ENCODE measurements around the gene FEM1C.

DNA sequence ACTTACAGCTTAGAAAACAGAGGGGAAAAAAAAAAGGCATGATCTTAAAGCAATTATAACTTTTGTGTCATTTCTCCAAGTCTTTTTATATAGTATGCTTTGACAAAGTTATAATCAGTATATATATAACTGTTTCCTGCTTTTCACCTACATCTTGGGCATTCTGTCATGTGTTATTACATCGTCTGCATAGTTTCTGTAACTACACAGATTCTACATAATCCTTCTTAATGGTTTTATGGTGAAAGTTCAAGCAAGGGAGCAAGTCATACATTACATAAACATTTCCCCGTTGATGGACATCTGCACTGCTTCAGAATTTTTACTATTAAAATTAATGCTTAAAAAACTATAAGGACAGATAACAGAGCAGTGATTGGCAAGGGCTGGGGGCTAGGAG, 12.1 kb downstream of the FEM1C start:
- TF ChIP-seq, protein P1, sequence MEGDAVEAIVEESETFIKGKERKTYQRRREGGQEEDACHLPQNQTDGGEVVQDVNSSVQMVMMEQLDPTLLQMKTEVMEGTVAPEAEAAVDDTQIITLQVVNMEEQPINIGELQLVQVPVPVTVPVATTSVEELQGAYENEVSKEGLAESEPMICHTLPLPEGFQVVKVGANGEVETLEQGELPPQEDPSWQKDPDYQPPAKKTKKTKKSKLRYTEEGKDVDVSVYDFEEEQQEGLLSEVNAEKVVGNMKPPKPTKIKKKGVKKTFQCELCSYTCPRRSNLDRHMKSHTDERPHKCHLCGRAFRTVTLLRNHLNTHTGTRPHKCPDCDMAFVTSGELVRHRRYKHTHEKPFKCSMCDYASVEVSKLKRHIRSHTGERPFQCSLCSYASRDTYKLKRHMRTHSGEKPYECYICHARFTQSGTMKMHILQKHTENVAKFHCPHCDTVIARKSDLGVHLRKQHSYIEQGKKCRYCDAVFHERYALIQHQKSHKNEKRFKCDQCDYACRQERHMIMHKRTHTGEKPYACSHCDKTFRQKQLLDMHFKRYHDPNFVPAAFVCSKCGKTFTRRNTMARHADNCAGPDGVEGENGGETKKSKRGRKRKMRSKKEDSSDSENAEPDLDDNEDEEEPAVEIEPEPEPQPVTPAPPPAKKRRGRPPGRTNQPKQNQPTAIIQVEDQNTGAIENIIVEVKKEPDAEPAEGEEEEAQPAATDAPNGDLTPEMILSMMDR (IDR thresholded peaks at IDR 0.05 in 2 of 3, conservative IDR thresholded peaks at IDR 0.05 in 1 of 3; ENCODE audit: borderline replicate concordance in 1 of 3, insufficient read depth in 1 of 3, low read depth in 2 of 3, low read length in 2 of 3), result no peak
- TF ChIP-seq ZNF274 (IDR thresholded peaks at IDR 0.05; ENCODE audit: low read depth, low read length) (no peak), SIN3A (IDR thresholded peaks at IDR 0.05; ENCODE audit: low read depth) (no peak), RAD21 (IDR thresholded peaks at IDR 0.05; ENCODE audit: low read depth) (no peak)
- TF ChIP-seq, protein P2, sequence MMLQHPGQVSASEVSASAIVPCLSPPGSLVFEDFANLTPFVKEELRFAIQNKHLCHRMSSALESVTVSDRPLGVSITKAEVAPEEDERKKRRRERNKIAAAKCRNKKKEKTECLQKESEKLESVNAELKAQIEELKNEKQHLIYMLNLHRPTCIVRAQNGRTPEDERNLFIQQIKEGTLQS (IDR thresholded peaks at IDR 0.05), result no peak

Measured in HCT116 (cell line).